ENCODE results near the gene TAGAP. TPM values are rescaled to one million over a fixed set of nuclear protein-coding genes. Genes with fewer than 3 reads are reported as not detected.
A peak's percentile ranks its signal among the peaks of the same experiment; 100 is the strongest.

Gene TAGAP, protein sequence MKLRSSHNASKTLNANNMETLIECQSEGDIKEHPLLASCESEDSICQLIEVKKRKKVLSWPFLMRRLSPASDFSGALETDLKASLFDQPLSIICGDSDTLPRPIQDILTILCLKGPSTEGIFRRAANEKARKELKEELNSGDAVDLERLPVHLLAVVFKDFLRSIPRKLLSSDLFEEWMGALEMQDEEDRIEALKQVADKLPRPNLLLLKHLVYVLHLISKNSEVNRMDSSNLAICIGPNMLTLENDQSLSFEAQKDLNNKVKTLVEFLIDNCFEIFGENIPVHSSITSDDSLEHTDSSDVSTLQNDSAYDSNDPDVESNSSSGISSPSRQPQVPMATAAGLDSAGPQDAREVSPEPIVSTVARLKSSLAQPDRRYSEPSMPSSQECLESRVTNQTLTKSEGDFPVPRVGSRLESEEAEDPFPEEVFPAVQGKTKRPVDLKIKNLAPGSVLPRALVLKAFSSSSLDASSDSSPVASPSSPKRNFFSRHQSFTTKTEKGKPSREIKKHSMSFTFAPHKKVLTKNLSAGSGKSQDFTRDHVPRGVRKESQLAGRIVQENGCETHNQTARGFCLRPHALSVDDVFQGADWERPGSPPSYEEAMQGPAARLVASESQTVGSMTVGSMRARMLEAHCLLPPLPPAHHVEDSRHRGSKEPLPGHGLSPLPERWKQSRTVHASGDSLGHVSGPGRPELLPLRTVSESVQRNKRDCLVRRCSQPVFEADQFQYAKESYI
- total RNA-seq: 1.1 TPM
- long read RNA-seq, partial matches to known transcripts: 1 of 3 reads
- long read RNA-seq, other reads (novel, unspliced or antisense): 1 of 3 reads

GRCh38 chr6:159044899-159045727 lies at the start of gene TAGAP:
TSS of gene TAGAP (minus strand) at chr6:159044991. CDS start at chr6:159044146, 845 bp downstream.
- peak; percentile 76 for ATAC-seq (ENCODE audit: poor library complexity)
- intact Hi-C loops (cut with DNase I): loop anchor here (5.0 kb wide), 1 partner anchor 87 kb away; no protein-coding TSS in a partner anchor
- DNase-seq: peak; percentile 80

GRCh38 chr6:159093609-159094443 lies 49.0 kb upstream of the TAGAP start:
- intact Hi-C loops (cut with DNase I): no loop called here
- no peak for DNase-seq
- ATAC-seq (ENCODE audit: poor library complexity): no peak

- intact Hi-C loops (cut with DNase I): no loop called here
- DNase-seq (no peak), ATAC-seq (ENCODE audit: poor library complexity) (no peak)
Measured at GRCh38 chr6:159092631-159093030, 47.8 kb upstream of the TAGAP start.

GRCh38 chr6:159090530-159091480 lies 46.0 kb upstream of the TAGAP start:
- intact Hi-C loops (cut with DNase I): no loop called here
- ATAC-seq (ENCODE audit: poor library complexity) (no peak), DNase-seq (no peak)

GRCh38 chr6:159089909-159090308 lies 45.1 kb upstream of the TAGAP start:
- ATAC-seq (ENCODE audit: poor library complexity) (no peak), DNase-seq (no peak)
- intact Hi-C loops (cut with DNase I): no loop called here

GRCh38 chr6:159089443-159089842 lies 44.7 kb upstream of the TAGAP start:
- ATAC-seq (ENCODE audit: poor library complexity) (no peak), DNase-seq (no peak)
- intact Hi-C loops (cut with DNase I): no loop called here

DNA sequence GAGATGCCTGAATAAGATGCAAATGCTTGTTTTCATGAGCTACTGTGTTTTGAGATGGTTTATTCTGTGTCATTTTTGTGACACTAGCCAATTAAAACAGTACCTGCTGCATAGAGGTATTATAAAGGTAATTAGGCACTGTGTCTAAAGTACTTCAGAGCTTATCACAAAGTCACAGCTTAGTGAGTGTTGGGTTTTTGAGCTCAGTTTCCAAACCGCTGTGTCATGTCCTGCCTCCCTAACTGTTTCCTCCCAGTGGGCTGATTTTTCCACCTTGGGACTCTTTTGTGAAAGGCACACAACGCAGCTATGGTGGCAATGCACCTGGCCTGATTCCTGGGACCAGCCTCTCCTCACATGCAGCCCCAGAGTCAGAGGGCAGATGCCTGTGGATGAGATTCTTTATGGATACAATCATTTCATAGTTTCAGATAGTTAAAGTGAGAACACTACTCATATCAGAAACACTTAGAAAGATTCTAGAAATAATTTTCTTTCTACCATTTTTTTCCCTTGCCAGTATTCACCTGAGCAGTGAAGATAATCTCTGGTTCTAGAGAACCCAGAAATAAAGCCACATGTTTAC lies 41.3 kb upstream of the TAGAP start:
- DNase-seq: no peak
- intact Hi-C loops (cut with DNase I): no loop called here
- no peak for ATAC-seq (ENCODE audit: poor library complexity)

GRCh38 chr6:159085396-159085895 lies 40.7 kb upstream of the TAGAP start:
- intact Hi-C loops (cut with DNase I): no loop called here
- ATAC-seq (ENCODE audit: poor library complexity): no peak
- DNase-seq: no peak

DNA sequence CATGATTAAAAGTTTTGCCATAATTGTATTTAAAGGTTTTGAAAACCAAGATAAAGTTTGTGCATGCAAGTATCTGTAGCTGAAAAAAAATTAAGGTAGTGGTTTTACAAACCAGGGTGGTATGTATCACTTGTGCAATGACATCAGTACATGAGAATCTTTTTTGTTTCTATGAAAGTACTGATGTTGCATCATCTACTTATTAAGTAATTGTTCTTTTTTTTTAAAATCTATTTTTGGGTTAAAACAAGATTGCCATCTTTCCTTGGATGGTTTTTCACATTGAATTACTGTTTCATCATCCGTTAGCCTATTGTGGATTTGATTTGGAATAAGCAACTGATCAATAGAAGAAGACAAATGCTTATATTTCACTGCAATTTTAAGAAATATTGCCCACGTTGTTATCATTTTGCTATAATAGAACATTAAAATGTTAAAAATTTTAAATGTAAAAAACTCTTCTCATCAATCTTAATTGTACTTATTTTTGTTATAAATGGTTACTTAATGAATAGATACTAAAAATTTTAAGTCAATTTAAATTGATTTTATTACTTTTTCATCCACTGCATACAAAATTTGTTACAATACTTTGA lies 39.8 kb upstream of the TAGAP start:
- DNase-seq (no peak), ATAC-seq (ENCODE audit: poor library complexity) (no peak)
- intact Hi-C loops (cut with DNase I): no loop called here

GRCh38 chr6:159083146-159083545 lies 38.4 kb upstream of the TAGAP start:
- intact Hi-C loops (cut with DNase I): no loop called here
- ATAC-seq (ENCODE audit: poor library complexity) (no peak), DNase-seq (no peak)

GRCh38 chr6:159082039-159082815 lies 37.4 kb upstream of the TAGAP start:
- DNase-seq: no peak

GRCh38 chr6:159080217-159080976 lies 35.6 kb upstream of the TAGAP start:
- intact Hi-C loops (cut with DNase I): no loop called here
- DNase-seq (no peak), ATAC-seq (ENCODE audit: poor library complexity) (no peak)

More at GRCh38 chr6:159082039-159082815, 37.4 kb upstream of the TAGAP start:
- intact Hi-C loops (cut with DNase I): no loop called here
- no peak for ATAC-seq (ENCODE audit: poor library complexity)

- intact Hi-C loops (cut with DNase I): no loop called here
- no peak for DNase-seq
- no peak for ATAC-seq (ENCODE audit: poor library complexity)
Measured at GRCh38 chr6:159079367-159079766, 34.6 kb upstream of the TAGAP start.

DNA sequence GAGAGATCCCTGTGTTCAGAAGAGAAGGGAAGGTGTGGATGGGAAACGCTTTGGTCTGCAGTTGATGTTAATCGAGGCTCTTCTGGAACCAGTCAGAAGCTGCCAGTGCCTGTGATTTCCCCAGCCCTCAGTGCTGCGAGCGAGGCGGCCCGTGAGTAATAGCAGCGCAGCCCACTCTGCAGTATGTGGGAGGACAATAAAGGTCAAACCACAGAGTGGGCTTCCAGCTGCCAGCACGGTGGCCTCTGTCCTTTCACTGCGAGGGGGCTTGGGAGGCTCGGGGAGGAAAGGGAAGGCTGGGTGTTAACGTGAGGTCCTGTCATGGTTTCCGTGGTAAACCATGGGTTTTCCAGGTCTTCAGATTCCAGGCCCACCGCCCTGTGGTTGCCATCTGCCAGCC lies 32.3 kb upstream of the TAGAP start:
- ATAC-seq (ENCODE audit: poor library complexity): no peak
- no peak for DNase-seq

More for the DNA sequence above, 32.3 kb upstream of the TAGAP start:
- intact Hi-C loops (cut with DNase I): no loop called here

Measured in Right ventricle myocardium superior (tissue), 1 donor.